KMS-11 (cell line): ENCODE results near the gene SLC22A2.

ENCODE experiments used
- H2AFZ ChIP-seq: fragments of 200-600 bp; sonication (generic); 2 replicates; pipeline ENCODE4 v1.6.1; 2016; ENCODE audit warnings: antibody characterized with exemption, mixed run types, low read depth
- H3K27ac ChIP-seq: fragments of 200-600 bp; sonication (generic); 2 replicates; pipeline ENCODE4 v1.6.1; 2016; ENCODE audit warnings: mild to moderate bottlenecking, mixed run types
- H3K27me3 ChIP-seq: fragments of 200-600 bp; sonication (generic); 2 replicates; pipeline ENCODE4 v1.6.1; 2017; ENCODE audit warnings: mild to moderate bottlenecking, low read depth, mixed run types, moderate library complexity; ENCODE audit not compliant: insufficient read depth
- H3K36me3 ChIP-seq: fragments of 200-600 bp; sonication (generic); 2 replicates; pipeline ENCODE4 v1.6.1; 2017; ENCODE audit warnings: mild to moderate bottlenecking, mixed run types; ENCODE audit not compliant: insufficient read depth
- H3K4me1 ChIP-seq: fragments of 200-600 bp; sonication (generic); 2 replicates; pipeline ENCODE4 v1.6.1; 2016; ENCODE audit warnings: mild to moderate bottlenecking, low read depth, mixed run types; ENCODE audit not compliant: poor library complexity, severe bottlenecking
- H3K4me2 ChIP-seq: fragments of 200-600 bp; sonication (generic); 2 replicates; pipeline ENCODE4 v1.7.0; 2016; ENCODE audit warnings: mild to moderate bottlenecking, mixed run types
- H3K4me3 ChIP-seq: fragments of 200-600 bp; sonication (generic); IDR thresholded peaks from 2 replicates; pipeline ENCODE4 v1.6.1; 2017; ENCODE audit warnings: low read depth, low read length, mixed read lengths; ENCODE audit not compliant: insufficient read depth
- H3K79me2 ChIP-seq: fragments of 200-600 bp; sonication (generic); 2 replicates; pipeline ENCODE4 v1.6.1; 2016; ENCODE audit warnings: low read depth, mixed run types; ENCODE audit not compliant: insufficient read depth
- H3K9ac ChIP-seq: fragments of 200-600 bp; sonication (generic); 2 replicates; pipeline ENCODE4 v1.6.1; 2016; ENCODE audit warnings: mild to moderate bottlenecking, mixed run types
- H4K20me1 ChIP-seq: fragments of 200-600 bp; sonication (generic); 2 replicates; pipeline ENCODE4 v1.6.1; 2016; ENCODE audit warnings: mild to moderate bottlenecking, mixed run types; ENCODE audit not compliant: insufficient read depth
- CTCF ChIP-seq: fragments of 200-600 bp; sonication (generic); conservative IDR thresholded peaks from 2 replicates; pipeline ENCODE4 v1.6.1; 2017; ENCODE audit warnings: low read depth, mild to moderate bottlenecking, antibody characterized with exemption, low read length, moderate library complexity, mixed read lengths

Gene SLC22A2

DNA sequence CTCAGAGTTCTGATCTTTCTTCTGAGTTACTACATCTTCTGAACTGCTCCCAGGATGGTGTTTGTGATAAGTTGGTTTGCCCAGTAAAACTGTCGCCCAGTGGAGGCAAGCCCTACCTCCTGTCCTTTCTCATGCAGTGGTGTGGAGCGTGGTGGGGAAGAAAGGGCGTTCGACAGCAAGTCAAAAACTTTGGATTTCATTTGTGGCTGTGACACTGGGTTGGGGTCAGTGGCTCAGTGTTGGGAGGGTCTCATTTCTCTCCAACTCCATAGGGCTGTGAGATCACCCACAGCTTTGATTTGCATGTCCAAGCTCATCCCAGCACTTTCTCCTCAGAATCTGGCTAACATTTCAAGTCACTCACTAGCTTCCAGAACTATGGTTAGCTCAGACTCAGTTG, 17.5 kb upstream of the SLC22A2 start:
- Histone ChIP-seq H3K36me3 (no peaks in the 10 kb centered on the region), H3K27me3 (no peaks in the 10 kb centered on the region), H2AFZ (no peak overlapping the region), H3K4me3 (no peak overlapping the region), H3K79me2 (no peaks in the 10 kb centered on the region), H3K4me1 (no peaks in the 10 kb centered on the region), H3K27ac (no peak overlapping the region), H3K9ac (no peak overlapping the region), H4K20me1 (no peaks in the 10 kb centered on the region), H3K4me2 (no peak overlapping the region)
- no peak for TF ChIP-seq CTCF

GRCh38 chr6:160275511-160276003, 16.9 kb upstream of the SLC22A2 start:
- Histone ChIP-seq H3K4me2 (no peak overlapping the region), H4K20me1 (no peaks in the 10 kb centered on the region), H3K4me3 (no peak overlapping the region), H2AFZ (no peak overlapping the region), H3K27me3 (no peaks in the 10 kb centered on the region), H3K27ac (no peak overlapping the region), H3K4me1 (no peaks in the 10 kb centered on the region), H3K79me2 (no peaks in the 10 kb centered on the region), H3K36me3 (no peaks in the 10 kb centered on the region), H3K9ac (no peak overlapping the region)
- no peak for TF ChIP-seq CTCF

- H4K20me1 ChIP-seq, result no peaks in the 10 kb centered on the region
- H3K27ac ChIP-seq, result no peak overlapping the region
- no peak for TF ChIP-seq CTCF
- H3K36me3 ChIP-seq, result no peaks in the 10 kb centered on the region
- H3K4me1 ChIP-seq, result no peaks in the 10 kb centered on the region
- H3K79me2 ChIP-seq, result no peaks in the 10 kb centered on the region
- H3K4me3 ChIP-seq, result no peak overlapping the region
- H2AFZ ChIP-seq, result no peak overlapping the region
- no peaks in the 10 kb centered on the region for H3K27me3 ChIP-seq
- H3K9ac ChIP-seq, result no peak overlapping the region
- H3K4me2 ChIP-seq, result no peak overlapping the region
Measured at GRCh38 chr6:160274871-160275510, 16.4 kb upstream of the SLC22A2 start.

DNA sequence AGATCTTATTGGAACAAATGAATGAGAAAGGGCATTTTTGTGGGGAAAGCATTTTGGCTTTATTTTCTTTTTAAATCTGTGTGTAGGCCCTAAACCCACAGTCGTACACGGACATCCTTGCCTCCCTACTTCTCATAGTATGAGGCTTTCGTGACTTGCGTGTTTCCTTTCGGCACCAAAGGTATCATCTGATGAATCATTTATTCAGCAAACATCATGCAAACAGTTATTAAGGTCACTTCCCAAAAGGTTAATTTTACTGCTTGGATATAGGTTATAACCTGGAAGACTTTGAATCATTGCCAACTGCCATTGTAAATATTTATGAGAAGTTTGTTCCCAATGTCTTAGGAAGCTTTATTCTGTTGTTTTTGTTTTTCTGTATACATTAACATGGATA, 15.1 kb upstream of the SLC22A2 start:
- Histone ChIP-seq H3K27ac (no peak overlapping the region), H3K4me3 (no peak overlapping the region), H3K4me2 (no peak overlapping the region), H3K36me3 (no peaks in the 10 kb centered on the region), H2AFZ (no peak overlapping the region), H4K20me1 (no peaks in the 10 kb centered on the region), H3K4me1 (no peaks in the 10 kb centered on the region), H3K79me2 (no peaks in the 10 kb centered on the region), H3K27me3 (no peaks in the 10 kb centered on the region), H3K9ac (no peak overlapping the region)
- TF ChIP-seq CTCF, result no peak
